ENCODE results near the gene KCNJ18.
"Not testable (repeated sequence)": the region's sequence is repeated elsewhere in the genome, so short reads cannot be mapped to it uniquely, and the experiment has no call there.

Gene KCNJ18

DNA sequence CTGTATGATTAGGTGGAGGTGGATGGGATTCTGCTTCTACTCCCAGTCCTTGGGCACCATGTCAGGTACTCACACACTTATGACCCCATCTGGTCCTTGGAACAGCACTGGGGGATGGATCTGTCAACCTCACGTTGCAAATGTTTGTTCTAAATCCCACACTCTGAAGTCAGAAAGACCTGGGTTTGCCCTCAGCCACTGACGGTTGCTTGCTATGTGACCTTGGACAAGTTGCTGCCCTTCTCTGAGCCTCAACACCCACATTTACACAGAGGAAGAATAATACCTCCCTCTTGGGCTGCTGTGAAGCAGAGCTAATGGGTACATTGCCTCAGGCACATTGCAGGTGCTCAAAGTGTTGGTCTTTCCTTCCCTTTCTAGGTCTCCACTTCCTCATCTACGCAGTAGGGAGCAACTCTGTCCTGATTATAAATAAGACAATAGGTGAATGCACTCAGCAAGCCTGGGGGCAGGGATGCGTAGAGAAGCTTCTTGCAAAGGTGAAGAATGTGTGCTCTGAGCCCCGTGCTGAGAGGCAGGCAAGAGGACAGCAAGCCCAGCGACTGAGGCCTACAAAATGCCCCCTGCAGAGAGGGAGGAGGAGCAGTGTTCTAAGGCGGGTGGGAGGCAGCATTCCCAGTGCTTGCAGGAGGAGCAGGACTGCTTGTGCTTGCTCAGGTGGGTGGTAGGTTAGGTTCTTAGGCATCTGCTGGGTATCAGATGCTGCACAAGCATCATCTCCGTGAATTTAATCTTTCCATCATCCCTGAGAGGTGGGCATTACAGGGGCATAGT, 21.8 kb upstream of the KCNJ18 start:
- DNase-seq (ENCODE audit: low read depth, low spot score), result not testable (repeated sequence)

DNA sequence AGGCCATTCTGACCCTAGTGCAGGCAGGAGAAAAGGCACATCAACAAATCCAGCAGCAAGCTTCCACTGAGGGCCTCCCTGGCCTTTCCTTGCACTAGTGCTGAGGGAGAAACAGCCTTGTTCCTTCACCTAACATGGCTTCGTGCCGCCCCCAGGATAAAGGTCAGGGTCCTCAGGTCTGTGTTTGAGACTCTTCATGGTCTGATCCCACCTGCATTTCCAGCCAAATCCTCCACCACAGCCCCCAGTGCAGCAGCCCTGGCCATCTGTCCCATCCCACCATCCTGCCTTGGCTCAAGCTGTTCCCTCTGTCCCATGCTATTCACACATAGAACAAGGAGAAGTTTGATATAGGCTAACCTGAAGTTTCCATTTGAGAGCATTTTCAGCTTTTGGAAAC, 20.9 kb upstream of the KCNJ18 start:
- DNase-seq (ENCODE audit: low read depth, low spot score), result not testable (repeated sequence)

DNA sequence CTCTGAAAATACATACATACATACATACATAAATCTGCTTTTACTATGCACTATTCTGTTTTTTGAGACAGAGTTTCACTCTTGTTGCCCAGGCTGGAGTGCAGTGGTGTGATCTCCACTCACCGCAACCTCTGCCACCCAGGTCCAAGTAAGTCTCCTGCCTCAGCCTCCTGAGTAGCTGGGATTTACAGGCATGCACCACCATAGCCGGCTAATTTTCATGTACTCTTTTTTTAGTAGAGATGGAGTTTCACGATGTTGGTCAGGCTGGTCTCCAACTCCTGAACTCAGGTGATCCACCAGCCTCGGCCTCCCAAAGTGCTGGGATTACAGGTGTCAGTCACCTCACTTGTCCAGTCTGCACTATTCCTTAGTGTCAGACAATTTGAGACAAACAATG, 20.5 kb upstream of the KCNJ18 start:
- not testable (repeated sequence) for DNase-seq (ENCODE audit: low read depth, low spot score)

DNA sequence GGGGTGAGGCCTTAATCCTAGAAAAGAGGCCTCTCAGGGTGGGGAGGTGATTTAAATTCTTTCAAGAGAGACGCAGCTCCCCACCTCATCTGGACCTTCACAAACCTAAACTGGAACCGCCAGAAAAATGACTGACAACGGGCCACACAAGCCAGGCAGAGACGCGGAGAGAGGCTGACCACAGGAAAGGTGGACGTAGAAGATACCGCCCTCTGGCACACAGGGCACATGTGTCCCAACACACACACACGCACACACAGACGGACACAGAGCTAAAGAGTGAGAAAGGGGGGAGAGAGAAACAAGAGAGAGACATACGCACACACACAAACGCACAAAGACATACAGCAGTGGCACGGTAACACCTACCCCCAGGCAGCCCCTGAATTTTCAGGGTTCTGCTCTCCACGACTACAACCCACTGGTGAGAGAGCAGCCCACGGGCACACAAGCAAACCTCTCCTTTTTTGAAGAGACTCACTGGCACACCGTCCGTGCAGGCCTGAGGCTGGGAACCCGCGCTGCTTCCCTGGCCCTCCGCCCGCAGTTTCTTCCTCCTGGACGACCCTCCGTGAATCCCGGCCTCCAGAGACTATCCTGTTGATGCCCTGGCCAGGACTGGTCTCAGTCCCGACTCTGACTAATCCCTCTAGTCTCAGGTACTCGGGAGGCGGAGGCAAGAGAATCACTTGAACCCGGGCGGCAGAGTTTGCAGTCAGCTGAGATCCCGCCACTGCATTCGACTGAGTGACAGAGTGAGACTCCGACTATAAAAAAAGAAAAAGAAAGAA, 18.7 kb upstream of the KCNJ18 start:
- not testable (repeated sequence) for DNase-seq (ENCODE audit: low read depth, low spot score)

GRCh38 chr17:21674242-21674731, 18.0 kb upstream of the KCNJ18 start:
- DNase-seq (ENCODE audit: low read depth, low spot score), result no peak

GRCh38 chr17:21674891-21675738, 17.2 kb upstream of the KCNJ18 start:
- DNase-seq (ENCODE audit: low read depth, low spot score), result not testable (repeated sequence)

DNA sequence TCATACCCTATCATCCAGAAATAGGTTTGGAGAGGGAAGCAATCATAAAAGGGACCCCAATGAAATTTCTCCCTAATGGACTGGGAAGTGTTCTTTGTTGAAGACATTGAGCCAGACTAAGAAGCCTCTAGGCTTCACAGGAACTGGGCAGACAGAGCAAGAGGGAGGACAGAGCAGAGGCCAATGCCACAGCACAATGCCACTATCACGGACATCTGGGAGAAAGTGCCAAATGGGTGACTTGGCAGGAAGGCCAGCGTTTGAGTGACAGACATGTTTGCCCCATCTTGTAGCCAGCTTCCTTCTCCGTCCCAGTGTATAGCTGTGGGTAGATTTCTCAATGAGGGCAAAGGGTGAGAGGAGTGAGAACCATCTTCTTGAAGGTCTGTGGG, 16.6 kb upstream of the KCNJ18 start:
- not testable (repeated sequence) for DNase-seq (ENCODE audit: low read depth, low spot score)

- DNase-seq (ENCODE audit: low read depth, low spot score), result no peak
Measured at GRCh38 chr17:21676281-21677111, 15.8 kb upstream of the KCNJ18 start.

DNA sequence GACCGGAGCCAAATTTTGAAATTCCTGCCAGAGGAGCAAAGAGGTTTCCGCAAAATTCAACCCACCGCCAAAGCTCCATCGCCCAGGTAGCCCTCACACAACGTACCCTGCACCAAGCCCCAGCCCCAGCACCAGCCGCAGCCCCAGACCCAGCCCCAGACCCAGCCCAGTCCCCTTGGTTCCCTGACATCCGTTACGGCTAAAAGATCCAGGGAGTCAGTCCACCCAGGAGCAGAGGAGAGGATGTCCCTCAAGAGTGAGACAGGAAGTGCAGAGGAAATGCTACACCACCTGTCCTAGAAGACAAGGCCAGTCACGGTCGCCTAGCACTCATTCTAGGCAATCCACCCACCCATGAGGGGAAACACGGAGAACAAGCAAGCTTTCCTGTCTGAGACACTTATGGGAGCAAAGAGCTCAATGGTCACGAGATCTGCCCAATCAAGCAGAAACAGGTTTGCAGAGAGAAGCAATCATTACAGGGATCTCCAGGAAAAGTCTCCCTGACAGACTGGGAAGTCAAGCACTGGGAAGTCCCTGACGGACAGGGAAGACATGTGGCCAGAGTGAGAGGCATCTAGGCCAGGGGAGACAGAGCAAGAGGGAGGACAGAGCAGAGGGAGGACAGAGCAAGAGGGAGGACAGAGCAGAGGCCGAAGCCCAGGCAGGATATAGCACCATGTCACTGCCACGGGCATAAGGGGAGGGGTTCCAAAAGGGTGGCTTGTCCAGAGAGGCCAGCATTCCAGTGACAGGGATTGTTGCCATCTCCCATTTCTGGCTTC, 15.0 kb upstream of the KCNJ18 start:
- DNase-seq (ENCODE audit: low read depth, low spot score), result no peak

GRCh38 chr17:21677911-21678310, 14.4 kb upstream of the KCNJ18 start:
- no peak for DNase-seq (ENCODE audit: low read depth, low spot score)

DNA sequence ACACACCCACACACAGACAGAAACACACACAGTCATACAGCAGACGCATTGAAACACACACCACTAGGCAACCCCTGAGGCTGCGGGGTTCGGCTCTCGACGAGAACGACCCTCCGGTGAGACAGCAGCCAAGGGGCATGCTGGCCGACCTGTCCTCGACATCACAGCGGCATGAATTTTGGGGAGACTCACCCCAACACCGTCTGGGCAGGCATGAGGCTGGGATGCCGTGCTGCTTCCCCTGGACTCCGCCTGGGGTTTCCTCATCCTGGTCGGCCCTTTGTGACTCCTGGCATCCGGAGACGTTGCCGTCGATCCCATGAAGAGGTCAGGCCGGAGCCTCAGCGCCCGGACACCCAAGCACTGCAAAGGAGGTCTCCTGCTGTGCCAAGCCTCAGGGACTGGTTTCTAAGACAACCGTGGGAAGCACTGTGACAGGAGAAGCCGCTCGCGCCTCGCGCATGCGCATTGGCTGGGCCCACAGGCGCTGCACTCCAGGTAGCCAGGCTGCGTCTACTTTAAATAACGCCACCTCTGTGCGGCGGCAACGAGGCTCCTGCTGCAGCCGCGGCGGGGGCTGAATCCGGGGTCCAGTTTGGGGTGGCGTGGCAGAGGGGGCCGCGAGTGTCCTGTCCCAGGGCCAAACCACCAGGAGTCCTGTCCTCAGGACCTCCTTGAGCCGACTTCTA, 13.8 kb upstream of the KCNJ18 start:
- no peak for DNase-seq (ENCODE audit: low read depth, low spot score)

GRCh38 chr17:21679256-21680146, 12.8 kb upstream of the KCNJ18 start:
- DNase-seq (ENCODE audit: low read depth, low spot score), result no peak

- DNase-seq (ENCODE audit: low read depth, low spot score), result no peak
Measured at GRCh38 chr17:21680366-21680765, 12.0 kb upstream of the KCNJ18 start.

GRCh38 chr17:21680850-21681351, 11.4 kb upstream of the KCNJ18 start:
- DNase-seq (ENCODE audit: low read depth, low spot score), result not testable (repeated sequence)

GRCh38 chr17:21681576-21681975, 10.7 kb upstream of the KCNJ18 start:
- not testable (repeated sequence) for DNase-seq (ENCODE audit: low read depth, low spot score)

GRCh38 chr17:21682130-21682529, 10.2 kb upstream of the KCNJ18 start:
- not testable (repeated sequence) for DNase-seq (ENCODE audit: low read depth, low spot score)

GRCh38 chr17:21683142-21683712, 9.1 kb upstream of the KCNJ18 start:
- DNase-seq (ENCODE audit: low read depth, low spot score), result not testable (repeated sequence)

- DNase-seq (ENCODE audit: low read depth, low spot score), result not testable (repeated sequence)
Measured at GRCh38 chr17:21683897-21684296, 8.4 kb upstream of the KCNJ18 start.
